ENCODE data around the gene ASXL2. TPM values are rescaled to one million over a fixed set of nuclear protein-coding genes. Genes with fewer than 3 reads are reported as not detected.

ASXL2 gene
- total and polyA plus RNA-seq, 2 of the 13 experiments (the other 11 are each of a cell fraction or from before 2014, with no cell fraction given) = 12.1 to 19.2 TPM

DNA sequence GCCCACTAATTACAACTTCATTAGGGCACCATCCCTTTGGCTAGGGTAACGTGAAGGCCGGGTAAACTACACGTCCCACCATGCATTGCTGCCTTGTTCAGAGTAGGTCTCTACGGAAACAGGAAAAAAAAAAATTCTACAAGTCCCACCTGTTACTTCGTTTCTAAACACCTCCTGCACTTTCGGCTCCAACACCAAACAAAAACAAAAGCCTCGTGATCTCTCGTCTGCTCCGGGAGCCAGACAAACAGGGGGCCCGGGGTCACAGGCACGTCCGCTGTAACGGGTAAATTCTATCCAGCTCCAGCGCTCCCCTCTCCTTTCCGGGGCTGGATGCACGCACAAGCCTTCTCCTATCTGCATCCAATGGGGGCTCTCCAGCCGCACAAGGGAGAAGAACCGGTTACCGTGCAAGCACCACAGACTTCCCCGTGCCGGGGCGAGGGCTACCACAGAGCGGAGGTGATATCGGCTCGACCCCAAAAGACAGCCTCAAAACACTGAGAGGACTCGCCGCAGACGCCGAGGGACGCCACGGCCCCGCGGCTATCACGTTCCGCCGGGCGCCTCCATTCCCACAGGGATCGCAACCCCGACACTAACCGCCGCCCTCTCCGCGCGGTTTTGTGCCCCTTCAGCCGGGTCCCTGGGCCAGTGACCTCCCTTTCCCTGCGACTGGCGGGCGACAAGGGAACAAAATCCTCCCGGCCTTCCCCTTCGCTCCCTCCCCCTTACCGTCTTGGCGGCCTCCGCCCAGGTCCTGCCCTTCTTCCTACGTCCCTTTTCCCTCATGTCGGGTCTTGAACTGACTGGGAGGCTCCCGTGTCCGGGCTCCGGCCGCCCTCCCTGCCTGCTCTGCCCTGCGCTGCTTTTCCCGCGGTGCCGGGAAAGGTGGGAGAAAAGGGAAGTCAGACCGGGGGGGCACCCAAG lies 591 bp downstream of the ASXL2 start (continued):
- peak; percentile 52; the same call in 1 of the 2 replicates for TF ChIP-seq ZFP37 (CRISPR knock-in tag; IDR thresholded peaks at IDR 0.05; ENCODE audit: borderline replicate concordance)
- peak; percentile 84; the same call in 1 of the 2 replicates for TF ChIP-seq TERF1 (CRISPR knock-in tag; IDR thresholded peaks at IDR 0.05)
- no peak for TF ChIP-seq ZNF768 (CRISPR knock-in tag; IDR thresholded peaks at IDR 0.05)
- TF ChIP-seq EP300 (IDR thresholded peaks at IDR 0.05; ENCODE audit: low read depth in 2 of 2, low read length in 2 of 2) = 0 out of 4 replicates have a peak, but pooled peaks of 1 of the 2 experiments have one; percentile 13
- no peak; the same call in 1 of the 2 replicates for TF ChIP-seq EP300 (CRISPR knock-in tag; IDR thresholded peaks at IDR 0.05; ENCODE audit: borderline replicate concordance)
- TF ChIP-seq ZNF503 (CRISPR knock-in tag; IDR thresholded peaks at IDR 0.05) = peak; percentile 67; the same call in 1 of the 2 replicates
- no peak for TF ChIP-seq SKI (IDR thresholded peaks at IDR 0.05; ENCODE audit: partially characterized antibody)
- TF ChIP-seq, protein P1, sequence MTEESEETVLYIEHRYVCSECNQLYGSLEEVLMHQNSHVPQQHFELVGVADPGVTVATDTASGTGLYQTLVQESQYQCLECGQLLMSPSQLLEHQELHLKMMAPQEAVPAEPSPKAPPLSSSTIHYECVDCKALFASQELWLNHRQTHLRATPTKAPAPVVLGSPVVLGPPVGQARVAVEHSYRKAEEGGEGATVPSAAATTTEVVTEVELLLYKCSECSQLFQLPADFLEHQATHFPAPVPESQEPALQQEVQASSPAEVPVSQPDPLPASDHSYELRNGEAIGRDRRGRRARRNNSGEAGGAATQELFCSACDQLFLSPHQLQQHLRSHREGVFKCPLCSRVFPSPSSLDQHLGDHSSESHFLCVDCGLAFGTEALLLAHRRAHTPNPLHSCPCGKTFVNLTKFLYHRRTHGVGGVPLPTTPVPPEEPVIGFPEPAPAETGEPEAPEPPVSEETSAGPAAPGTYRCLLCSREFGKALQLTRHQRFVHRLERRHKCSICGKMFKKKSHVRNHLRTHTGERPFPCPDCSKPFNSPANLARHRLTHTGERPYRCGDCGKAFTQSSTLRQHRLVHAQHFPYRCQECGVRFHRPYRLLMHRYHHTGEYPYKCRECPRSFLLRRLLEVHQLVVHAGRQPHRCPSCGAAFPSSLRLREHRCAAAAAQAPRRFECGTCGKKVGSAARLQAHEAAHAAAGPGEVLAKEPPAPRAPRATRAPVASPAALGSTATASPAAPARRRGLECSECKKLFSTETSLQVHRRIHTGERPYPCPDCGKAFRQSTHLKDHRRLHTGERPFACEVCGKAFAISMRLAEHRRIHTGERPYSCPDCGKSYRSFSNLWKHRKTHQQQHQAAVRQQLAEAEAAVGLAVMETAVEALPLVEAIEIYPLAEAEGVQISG (CRISPR knock-in tag; IDR thresholded peaks at IDR 0.05) = peak; percentile 77
- TF ChIP-seq, protein P2, sequence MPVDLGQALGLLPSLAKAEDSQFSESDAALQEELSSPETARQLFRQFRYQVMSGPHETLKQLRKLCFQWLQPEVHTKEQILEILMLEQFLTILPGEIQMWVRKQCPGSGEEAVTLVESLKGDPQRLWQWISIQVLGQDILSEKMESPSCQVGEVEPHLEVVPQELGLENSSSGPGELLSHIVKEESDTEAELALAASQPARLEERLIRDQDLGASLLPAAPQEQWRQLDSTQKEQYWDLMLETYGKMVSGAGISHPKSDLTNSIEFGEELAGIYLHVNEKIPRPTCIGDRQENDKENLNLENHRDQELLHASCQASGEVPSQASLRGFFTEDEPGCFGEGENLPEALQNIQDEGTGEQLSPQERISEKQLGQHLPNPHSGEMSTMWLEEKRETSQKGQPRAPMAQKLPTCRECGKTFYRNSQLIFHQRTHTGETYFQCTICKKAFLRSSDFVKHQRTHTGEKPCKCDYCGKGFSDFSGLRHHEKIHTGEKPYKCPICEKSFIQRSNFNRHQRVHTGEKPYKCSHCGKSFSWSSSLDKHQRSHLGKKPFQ (CRISPR knock-in tag; IDR thresholded peaks at IDR 0.05; ENCODE audit: insufficient replicate concordance) = peak; percentile 62
- peak; percentile 15; the same call in 1 of the 2 replicates for TF ChIP-seq MEF2D (CRISPR knock-in tag; IDR thresholded peaks at IDR 0.05)
- TF ChIP-seq ZNF512 (CRISPR knock-in tag; IDR thresholded peaks at IDR 0.05) = 0 out of 2 replicates have a peak, but pooled peaks have one; percentile 58
- peak; percentile 69 for TF ChIP-seq PHF8 (CRISPR knock-in tag; IDR thresholded peaks at IDR 0.05)
- TF ChIP-seq ISL2 (CRISPR knock-in tag; IDR thresholded peaks at IDR 0.05) = 0 out of 2 replicates have a peak, but pooled peaks have one; percentile 2
- peak; percentile 42; the same call in 1 of the 2 replicates for TF ChIP-seq ZNF83 (CRISPR knock-in tag; IDR thresholded peaks at IDR 0.05; ENCODE audit: borderline replicate concordance)
- no peak for TF ChIP-seq SMARCC2 (IDR thresholded peaks at IDR 0.05)
- TF ChIP-seq YEATS4 (CRISPR knock-in tag; IDR thresholded peaks at IDR 0.05; ENCODE audit: borderline replicate concordance) = peak; percentile 65; the same call in 1 of the 2 replicates
- TF ChIP-seq ZNF296 (CRISPR knock-in tag; conservative IDR thresholded peaks at IDR 0.05) = 0 out of 2 replicates have a peak, but pooled peaks have one; percentile 63
- peak; percentile 11; the same call in 1 of the 2 replicates for TF ChIP-seq ETV5 (CRISPR knock-in tag; IDR thresholded peaks at IDR 0.05; ENCODE audit: borderline replicate concordance)
